NCI-H128 (cell line): ENCODE measurements around the gene FAM240B.

Experiments used
- DNase-seq: peaks from one replicate; lab custom pipeline; 2025; ENCODE audit not compliant: unreplicated experiment; lab: John Stamatoyannopoulos, UW

The FAM240B gene

GRCh38 chr9:38670542-38671371, 49.2 kb downstream of the FAM240B start:
- DNase-seq, result no peak

GRCh38 chr9:38668791-38669466, 51.0 kb downstream of the FAM240B start:
- DNase-seq, result no peak

- no peak for DNase-seq
These were observed 57.0 kb downstream of the FAM240B start for GRCh38 chr9:38662763-38663593.

- DNase-seq, result no peak
These were observed 60.4 kb downstream of the FAM240B start for GRCh38 chr9:38659538-38659937.

GRCh38 chr9:38656896-38657295, 63.0 kb downstream of the FAM240B start:
- no peak for DNase-seq

GRCh38 chr9:38652486-38652885, 67.4 kb downstream of the FAM240B start:
- no peak for DNase-seq

GRCh38 chr9:38652044-38652443, 67.9 kb downstream of the FAM240B start:
- DNase-seq, result no peak

- DNase-seq, result no peak
These were observed 68.4 kb downstream of the FAM240B start for GRCh38 chr9:38651400-38652042.

GRCh38 chr9:38650564-38650963, 69.4 kb downstream of the FAM240B start:
- DNase-seq, result no peak

- DNase-seq, result no peak
These were observed 70.1 kb downstream of the FAM240B start for GRCh38 chr9:38649731-38650363.

GRCh38 chr9:38644601-38645000, 75.3 kb downstream of the FAM240B start:
- no peak for DNase-seq
